HepG2 (cell line): Measurements from ENCODE around the gene BCL2. TPM values are rescaled to one million over a fixed set of nuclear protein-coding genes. Genes with fewer than 3 reads are reported as not detected.

ENCODE experiments used
- ATAC-seq: fragments of 200-7000 bp; cut with Tn5 transposase; 3 replicates; pipeline ENCODE4 v1.9.1; 2020; ENCODE audit warnings: mild to moderate bottlenecking, moderate library complexity
- BruUV-seq: library from RNA; stranded (reverse); fragments of 400-500 nt; replicated peaks from 2 replicates; lab custom pipeline; 2021; lab: Mats Ljungman, UMichigan
- CTCF ChIA-PET: fragments of 300-600 bp; formaldehyde crosslinking; extraction: SDS; loops from one replicate; lab custom pipeline; 2021; ENCODE audit warnings: low total read pairs, inconsistent platforms, low intra/inter-chr PET ratio; lab: Yijun Ruan, JAX
- POLR2A ChIA-PET: fragments of 350-600 bp; sonication (Branson Sonifier 250); formaldehyde crosslinking; loops from one replicate; lab custom pipeline; 2020; ENCODE audit warnings: antibody characterized with exemption, inconsistent platforms; lab: Yijun Ruan, JAX
- DNase-seq: peaks from one replicate; pipeline ENCODE4 v3.0.0-alpha.2; 2015; ENCODE audit warnings: low spot score
- FAIRE-seq: peaks from 3 replicates; lab custom pipeline; 2011; peaks lifted over from hg19 to GRCh38; lab: Jason Lieb, UNC
- H2AFZ ChIP-seq: one replicate; pipeline ENCODE4 v1.6.1; 2011; ENCODE audit warnings: low read length, inconsistent platforms
- H3K27ac ChIP-seq: fragments of 300-600 bp; 3 replicates; pipeline ENCODE4 v1.8.0; 2011; ENCODE audit warnings: mixed run types, mild to moderate bottlenecking, mixed read lengths, low read length, inconsistent platforms; ENCODE audit not compliant: insufficient read depth; ENCODE audit errors: extremely low read length
- H3K27me3 ChIP-seq, 2 experiments: fragments of 200-600 bp in 1 of 2; 2 replicates in 1 of 2; 3 replicates in 1 of 2; pipeline versions ENCODE4 v1.6.0 to v1.8.0; 2011; ENCODE audit warnings: low read length in 2 of 2, mild to moderate bottlenecking in 2 of 2, moderate library complexity in 2 of 2, inconsistent platforms in 1 of 2; ENCODE audit not compliant: insufficient read depth in 2 of 2, control insufficient read depth in 1 of 2
- H3K36me3 ChIP-seq, 2 experiments: fragments of 200-600 bp in 1 of 2; replicated peaks in 1 of 2; 2 replicates in 1 of 2; 3 replicates in 1 of 2; pipeline versions ENCODE4 v1.5.1 to v1.8.0; 2011; ENCODE audit warnings: low read length in 2 of 2, inconsistent platforms in 1 of 2; ENCODE audit not compliant: insufficient read depth in 2 of 2, control insufficient read depth in 1 of 2
- H3K4me1 ChIP-seq: 2 replicates; pipeline ENCODE4 v1.5.1; 2012; ENCODE audit warnings: low read length, inconsistent platforms; ENCODE audit not compliant: insufficient read depth
- H3K4me2 ChIP-seq: 2 replicates; pipeline ENCODE4 v1.6.0; 2011; ENCODE audit warnings: low read depth, low read length, inconsistent platforms
- H3K4me3 ChIP-seq, 3 experiments: fragments of 200-600 bp in 1 of 3; sonication (generic), shearing (Covaris generic) in 1 of 3; replicated peaks in 1 of 3; 2 replicates each; pipeline ENCODE4 v1.5.1; 2011 to 2016; ENCODE audit warnings: low read length in 3 of 3, inconsistent platforms in 2 of 3, low read depth in 2 of 3, mild to moderate bottlenecking in 2 of 3, control low read depth in 1 of 3, mixed read lengths in 1 of 3; ENCODE audit not compliant: insufficient read depth in 1 of 3
- H3K79me2 ChIP-seq: one replicate; pipeline ENCODE4 v1.6.1; 2011; ENCODE audit warnings: low read length, inconsistent platforms; ENCODE audit not compliant: insufficient read depth
- H3K9ac ChIP-seq: 2 replicates; pipeline ENCODE4 v1.6.0; 2011; ENCODE audit warnings: mild to moderate bottlenecking, low read depth, low read length, inconsistent platforms; ENCODE audit not compliant: insufficient read depth
- H3K9me3 ChIP-seq: 2 replicates; pipeline ENCODE4 v1.5.1; 2012; ENCODE audit warnings: mild to moderate bottlenecking, low read length
- H4K20me1 ChIP-seq: 2 replicates; pipeline ENCODE4 v1.6.0; 2011; ENCODE audit warnings: inconsistent platforms, mild to moderate bottlenecking, low read length, moderate library complexity; ENCODE audit not compliant: insufficient read depth
- NR2C2 ChIP-seq: sonication (generic); formaldehyde crosslinking; IDR thresholded peaks from 2 replicates; pipeline ENCODE4 v1.4.0; 2020; ENCODE audit warnings: missing genetic modification reagents, mild to moderate bottlenecking, moderate library complexity, borderline replicate concordance
- PAF1 ChIP-seq: IDR thresholded peaks from 2 replicates; pipeline ENCODE4 v1.6.1; 2016; ENCODE audit warnings: missing genetic modification reagents, missing compliant biosample characterization
- TEAD3 ChIP-seq: optimal IDR thresholded peaks from 2 replicates; pipeline ENCODE3; 2016; ENCODE audit warnings: borderline replicate concordance
- ZNF446 ChIP-seq: sonication (generic); formaldehyde crosslinking; IDR thresholded peaks from 2 replicates; pipeline ENCODE4 v1.5.0; 2020; ENCODE audit warnings: mild to moderate bottlenecking, missing genetic modification reagents
- ZNF792 ChIP-seq: IDR thresholded peaks from 2 replicates; pipeline ENCODE4 v1.6.1; 2016
- WGBS: methylation state at CpG from one replicate; pipeline ENCODE4 v1.1.6; 2017; ENCODE audit warnings: low lambda C conversion rate; 5-methylcytosine and 5-hydroxymethylcytosine counted together
- in situ Hi-C: cut with HindIII; loops from 2 replicates; pipeline ENCODE4 v1.10.0; 2017; ENCODE audit warnings: low pct_unique_long_range_greater_than_20kb; ENCODE audit not compliant: extremely low pct_ligation_motif_present
- intact Hi-C: fragments of 100-400 bp; cut with micrococcal nuclease; formaldehyde crosslinking; loops from one replicate; pipeline ENCODE4 v1.10.0; 2022; ENCODE audit not compliant: unreplicated experiment
- polyA plus RNA-seq, 8 experiments: library from polyadenylated mRNA; depleted of rRNA in 3 of 8; stranded (reverse) in 7 of 8; unstranded in 1 of 8; fragments of >200 nt; fragmentation: Illumina TruSeq in 4 of 8; extraction: Trizol in 4 of 8; gene quantifications; 2 replicates each; pipeline versions ENCODE4 v1.2.1 to v1.2.3, GENCODE V29; 2011 to 2016; ENCODE audit warnings: low read depth in 4 of 8, missing spikeins in 1 of 8, mixed read lengths in 1 of 8; ENCODE audit not compliant: insufficient read depth in 1 of 8
- total RNA-seq, 5 experiments: library from RNA; depleted of rRNA; stranded (reverse); fragments of >200 nt; fragmentation: Illumina TruSeq; extraction: Trizol; gene quantifications; 2 replicates each; pipeline ENCODE4 v1.2.3, GENCODE V29; 2016; ENCODE audit warnings: low read depth in 1 of 5
- TF ChIP-seq, protein P1 (sequence below): sonication (generic); formaldehyde crosslinking; IDR thresholded peaks from 2 replicates; pipeline ENCODE4 v1.4.0; 2020; ENCODE audit warnings: missing genetic modification reagents
- TF ChIP-seq, protein P2 (sequence below): sonication (generic); formaldehyde crosslinking; IDR thresholded peaks from 2 replicates; pipeline ENCODE4 v1.5.1; 2020; ENCODE audit warnings: missing genetic modification reagents, mild to moderate bottlenecking, borderline replicate concordance
- TF ChIP-seq, protein P3 (sequence below): sonication (generic); formaldehyde crosslinking; IDR thresholded peaks from 2 replicates; pipeline ENCODE4 v1.5.1; 2020; ENCODE audit warnings: mild to moderate bottlenecking, missing genetic modification reagents, moderate library complexity
- TF ChIP-seq, protein P4 (sequence below): sonication (generic); formaldehyde crosslinking; IDR thresholded peaks from 2 replicates; pipeline ENCODE4 v1.5.1; 2020; ENCODE audit warnings: mild to moderate bottlenecking, missing genetic modification reagents, borderline replicate concordance

Gene BCL2
- total and polyA plus RNA-seq, 2 of the 13 experiments (the other 11 are each of a cell fraction or from before 2014, with no cell fraction given): 0.07 to 0.53 TPM

DNA sequence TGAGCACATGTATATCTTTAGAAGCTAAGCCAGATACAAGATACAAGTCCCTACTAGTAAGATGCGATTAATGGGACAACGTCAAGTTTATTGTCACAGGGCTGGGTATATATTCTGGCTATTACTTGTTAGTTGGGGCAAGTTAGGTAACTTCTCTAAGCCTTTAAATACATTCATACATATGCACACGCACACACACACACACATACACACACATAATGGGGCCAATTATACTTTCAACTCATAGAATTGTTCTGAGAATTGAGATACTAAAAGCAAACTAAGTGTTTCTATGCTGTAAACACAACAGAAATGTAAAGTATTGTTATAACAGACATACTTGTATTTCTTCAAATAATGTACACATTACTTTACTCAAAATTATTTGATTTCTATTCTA lies 116.1 kb downstream of the BCL2 start:
- 13% methylated on average over 3 of the region's 3 CpGs for WGBS
- BruUV-seq: no TSS peak
- H3K9ac ChIP-seq: no peak overlapping the region
- intact Hi-C loops: no loop called here
- H3K4me1 ChIP-seq: no peaks in the 10 kb centered on the region
- H3K27ac ChIP-seq: no peak overlapping the region
- peaks cover 0 to 11% of the 10 kb centered on the region in 2 experiments; a peak in 3 of 5 replicates for H3K27me3 ChIP-seq
- DNase-seq (no peak), ATAC-seq (no peak), FAIRE-seq (no peak)
- no peaks in the 10 kb centered on the region for H3K9me3 ChIP-seq
- ChIA-PET CTCF (no interaction called here), POLR2A (no interaction called here)
- TF ChIP-seq TEAD3 (no peak), ZNF446 (CRISPR knock-in tag) (no peak), ZNF792 (no peak), NR2C2 (CRISPR knock-in tag) (no peak), PAF1 (no peak)
- TF ChIP-seq, protein P1, sequence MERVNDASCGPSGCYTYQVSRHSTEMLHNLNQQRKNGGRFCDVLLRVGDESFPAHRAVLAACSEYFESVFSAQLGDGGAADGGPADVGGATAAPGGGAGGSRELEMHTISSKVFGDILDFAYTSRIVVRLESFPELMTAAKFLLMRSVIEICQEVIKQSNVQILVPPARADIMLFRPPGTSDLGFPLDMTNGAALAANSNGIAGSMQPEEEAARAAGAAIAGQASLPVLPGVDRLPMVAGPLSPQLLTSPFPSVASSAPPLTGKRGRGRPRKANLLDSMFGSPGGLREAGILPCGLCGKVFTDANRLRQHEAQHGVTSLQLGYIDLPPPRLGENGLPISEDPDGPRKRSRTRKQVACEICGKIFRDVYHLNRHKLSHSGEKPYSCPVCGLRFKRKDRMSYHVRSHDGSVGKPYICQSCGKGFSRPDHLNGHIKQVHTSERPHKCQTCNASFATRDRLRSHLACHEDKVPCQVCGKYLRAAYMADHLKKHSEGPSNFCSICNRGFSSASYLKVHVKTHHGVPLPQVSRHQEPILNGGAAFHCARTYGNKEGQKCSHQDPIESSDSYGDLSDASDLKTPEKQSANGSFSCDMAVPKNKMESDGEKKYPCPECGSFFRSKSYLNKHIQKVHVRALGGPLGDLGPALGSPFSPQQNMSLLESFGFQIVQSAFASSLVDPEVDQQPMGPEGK: no peak
- TF ChIP-seq, protein P2, sequence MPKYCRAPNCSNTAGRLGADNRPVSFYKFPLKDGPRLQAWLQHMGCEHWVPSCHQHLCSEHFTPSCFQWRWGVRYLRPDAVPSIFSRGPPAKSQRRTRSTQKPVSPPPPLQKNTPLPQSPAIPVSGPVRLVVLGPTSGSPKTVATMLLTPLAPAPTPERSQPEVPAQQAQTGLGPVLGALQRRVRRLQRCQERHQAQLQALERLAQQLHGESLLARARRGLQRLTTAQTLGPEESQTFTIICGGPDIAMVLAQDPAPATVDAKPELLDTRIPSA: no peak
- TF ChIP-seq, protein P3, sequence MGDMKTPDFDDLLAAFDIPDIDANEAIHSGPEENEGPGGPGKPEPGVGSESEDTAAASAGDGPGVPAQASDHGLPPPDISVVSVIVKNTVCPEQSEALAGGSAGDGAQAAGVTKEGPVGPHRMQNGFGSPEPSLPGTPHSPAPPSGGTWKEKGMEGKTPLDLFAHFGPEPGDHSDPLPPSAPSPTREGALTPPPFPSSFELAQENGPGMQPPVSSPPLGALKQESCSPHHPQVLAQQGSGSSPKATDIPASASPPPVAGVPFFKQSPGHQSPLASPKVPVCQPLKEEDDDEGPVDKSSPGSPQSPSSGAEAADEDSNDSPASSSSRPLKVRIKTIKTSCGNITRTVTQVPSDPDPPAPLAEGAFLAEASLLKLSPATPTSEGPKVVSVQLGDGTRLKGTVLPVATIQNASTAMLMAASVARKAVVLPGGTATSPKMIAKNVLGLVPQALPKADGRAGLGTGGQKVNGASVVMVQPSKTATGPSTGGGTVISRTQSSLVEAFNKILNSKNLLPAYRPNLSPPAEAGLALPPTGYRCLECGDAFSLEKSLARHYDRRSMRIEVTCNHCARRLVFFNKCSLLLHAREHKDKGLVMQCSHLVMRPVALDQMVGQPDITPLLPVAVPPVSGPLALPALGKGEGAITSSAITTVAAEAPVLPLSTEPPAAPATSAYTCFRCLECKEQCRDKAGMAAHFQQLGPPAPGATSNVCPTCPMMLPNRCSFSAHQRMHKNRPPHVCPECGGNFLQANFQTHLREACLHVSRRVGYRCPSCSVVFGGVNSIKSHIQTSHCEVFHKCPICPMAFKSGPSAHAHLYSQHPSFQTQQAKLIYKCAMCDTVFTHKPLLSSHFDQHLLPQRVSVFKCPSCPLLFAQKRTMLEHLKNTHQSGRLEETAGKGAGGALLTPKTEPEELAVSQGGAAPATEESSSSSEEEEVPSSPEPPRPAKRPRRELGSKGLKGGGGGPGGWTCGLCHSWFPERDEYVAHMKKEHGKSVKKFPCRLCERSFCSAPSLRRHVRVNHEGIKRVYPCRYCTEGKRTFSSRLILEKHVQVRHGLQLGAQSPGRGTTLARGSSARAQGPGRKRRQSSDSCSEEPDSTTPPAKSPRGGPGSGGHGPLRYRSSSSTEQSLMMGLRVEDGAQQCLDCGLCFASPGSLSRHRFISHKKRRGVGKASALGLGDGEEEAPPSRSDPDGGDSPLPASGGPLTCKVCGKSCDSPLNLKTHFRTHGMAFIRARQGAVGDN (CRISPR knock-in tag): no peak
- TF ChIP-seq, protein P4, sequence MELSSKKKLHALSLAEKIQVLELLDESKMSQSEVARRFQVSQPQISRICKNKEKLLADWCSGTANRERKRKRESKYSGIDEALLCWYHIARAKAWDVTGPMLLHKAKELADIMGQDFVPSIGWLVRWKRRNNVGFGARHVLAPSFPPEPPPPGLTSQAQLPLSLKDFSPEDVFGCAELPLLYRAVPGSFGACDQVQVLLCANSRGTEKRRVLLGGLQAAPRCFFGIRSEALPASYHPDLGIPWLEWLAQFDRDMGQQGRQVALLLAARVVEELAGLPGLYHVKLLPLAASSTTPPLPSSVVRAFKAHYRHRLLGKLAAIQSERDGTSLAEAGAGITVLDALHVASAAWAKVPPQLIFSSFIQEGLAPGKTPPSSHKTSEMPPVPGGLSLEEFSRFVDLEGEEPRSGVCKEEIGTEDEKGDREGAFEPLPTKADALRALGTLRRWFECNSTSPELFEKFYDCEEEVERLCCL (CRISPR knock-in tag): no peak
- H4K20me1 ChIP-seq: no peaks in the 10 kb centered on the region
- H3K36me3 ChIP-seq: no peaks in the 10 kb centered on the region
- in situ Hi-C loops: no loop called here
- H3K4me2 ChIP-seq: no peak overlapping the region
- no peak overlapping the region for H3K4me3 ChIP-seq
- no peak overlapping the region for H2AFZ ChIP-seq
- H3K79me2 ChIP-seq: no peaks in the 10 kb centered on the region
